Esophagus squamous epithelium (tissue), 4 donors: ENCODE results near the gene ABCA9.

ENCODE experiments used
- POLR2A ChIP-seq, 4 donors: fragments of 450-650 bp; IDR thresholded peaks; one replicate each; pipeline ENCODE4 v1.6.1; 2017; ENCODE audit warnings: antibody characterized with exemption in 4 of 4, mild to moderate bottlenecking in 4 of 4, moderate library complexity in 3 of 4
- TF ChIP-seq, protein P1 (sequence below), 6 experiments: fragments of 450-650 bp in 4 of 6; fragments of 200-600 bp in 2 of 6; sonication (generic) in 2 of 6; IDR thresholded peaks; one replicate each; pipeline ENCODE4 v1.5.1; 2016 to 2019; ENCODE audit warnings: antibody characterized with exemption in 6 of 6, mild to moderate bottlenecking in 4 of 6, moderate library complexity in 4 of 6

- no peak for TF ChIP-seq POLR2A (IDR thresholded peaks at IDR 0.05)
- TF ChIP-seq, protein P1, sequence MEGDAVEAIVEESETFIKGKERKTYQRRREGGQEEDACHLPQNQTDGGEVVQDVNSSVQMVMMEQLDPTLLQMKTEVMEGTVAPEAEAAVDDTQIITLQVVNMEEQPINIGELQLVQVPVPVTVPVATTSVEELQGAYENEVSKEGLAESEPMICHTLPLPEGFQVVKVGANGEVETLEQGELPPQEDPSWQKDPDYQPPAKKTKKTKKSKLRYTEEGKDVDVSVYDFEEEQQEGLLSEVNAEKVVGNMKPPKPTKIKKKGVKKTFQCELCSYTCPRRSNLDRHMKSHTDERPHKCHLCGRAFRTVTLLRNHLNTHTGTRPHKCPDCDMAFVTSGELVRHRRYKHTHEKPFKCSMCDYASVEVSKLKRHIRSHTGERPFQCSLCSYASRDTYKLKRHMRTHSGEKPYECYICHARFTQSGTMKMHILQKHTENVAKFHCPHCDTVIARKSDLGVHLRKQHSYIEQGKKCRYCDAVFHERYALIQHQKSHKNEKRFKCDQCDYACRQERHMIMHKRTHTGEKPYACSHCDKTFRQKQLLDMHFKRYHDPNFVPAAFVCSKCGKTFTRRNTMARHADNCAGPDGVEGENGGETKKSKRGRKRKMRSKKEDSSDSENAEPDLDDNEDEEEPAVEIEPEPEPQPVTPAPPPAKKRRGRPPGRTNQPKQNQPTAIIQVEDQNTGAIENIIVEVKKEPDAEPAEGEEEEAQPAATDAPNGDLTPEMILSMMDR (IDR thresholded peaks at IDR 0.05), result no peak
These were observed 72.8 kb downstream of the ABCA9 start for GRCh38 chr17:68987966-68988365.
